ENCODE data around the gene SLC24A3. TPM values are rescaled to one million over a fixed set of nuclear protein-coding genes. Genes with fewer than 3 reads are reported as not detected.

SLC24A3 gene
- total and polyA plus RNA-seq, 2 of the 13 experiments (the other 11 are each of a cell fraction or from before 2014, with no cell fraction given), result not detected

DNA sequence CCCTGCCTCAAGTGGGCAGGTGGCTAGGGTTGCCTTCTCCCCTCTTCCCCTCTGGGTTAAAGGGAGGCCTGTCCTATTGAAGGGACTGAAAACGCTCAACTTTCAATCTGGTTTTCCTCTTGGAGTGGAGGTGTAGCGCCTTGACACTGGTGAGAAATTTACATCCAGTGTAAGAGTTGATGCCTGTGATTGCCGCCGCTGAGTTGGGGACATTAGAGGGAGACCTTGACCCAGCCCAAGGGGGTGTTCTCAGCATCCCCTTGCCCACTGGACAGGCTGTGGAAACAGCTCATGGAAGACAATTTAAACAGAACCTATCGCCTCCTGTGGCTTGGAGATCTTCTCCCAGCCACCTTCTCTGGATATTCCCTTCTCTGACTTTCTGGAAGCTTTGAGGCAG lies 61.6 kb downstream of the SLC24A3 start (continued):
- TF ChIP-seq, protein P1, sequence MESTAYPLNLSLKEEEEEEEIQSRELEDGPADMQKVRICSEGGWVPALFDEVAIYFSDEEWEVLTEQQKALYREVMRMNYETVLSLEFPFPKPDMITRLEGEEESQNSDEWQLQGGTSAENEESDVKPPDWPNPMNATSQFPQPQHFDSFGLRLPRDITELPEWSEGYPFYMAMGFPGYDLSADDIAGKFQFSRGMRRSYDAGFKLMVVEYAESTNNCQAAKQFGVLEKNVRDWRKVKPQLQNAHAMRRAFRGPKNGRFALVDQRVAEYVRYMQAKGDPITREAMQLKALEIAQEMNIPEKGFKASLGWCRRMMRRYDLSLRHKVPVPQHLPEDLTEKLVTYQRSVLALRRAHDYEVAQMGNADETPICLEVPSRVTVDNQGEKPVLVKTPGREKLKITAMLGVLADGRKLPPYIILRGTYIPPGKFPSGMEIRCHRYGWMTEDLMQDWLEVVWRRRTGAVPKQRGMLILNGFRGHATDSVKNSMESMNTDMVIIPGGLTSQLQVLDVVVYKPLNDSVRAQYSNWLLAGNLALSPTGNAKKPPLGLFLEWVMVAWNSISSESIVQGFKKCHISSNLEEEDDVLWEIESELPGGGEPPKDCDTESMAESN (CRISPR knock-in tag; conservative IDR thresholded peaks at IDR 0.05), result no peak
- no peak for TF ChIP-seq ZNF446 (CRISPR knock-in tag; IDR thresholded peaks at IDR 0.05)
- no peak for TF ChIP-seq NR2F2 (IDR thresholded peaks at IDR 0.05; ENCODE audit: borderline replicate concordance, low read depth)
- TF ChIP-seq, protein P2, sequence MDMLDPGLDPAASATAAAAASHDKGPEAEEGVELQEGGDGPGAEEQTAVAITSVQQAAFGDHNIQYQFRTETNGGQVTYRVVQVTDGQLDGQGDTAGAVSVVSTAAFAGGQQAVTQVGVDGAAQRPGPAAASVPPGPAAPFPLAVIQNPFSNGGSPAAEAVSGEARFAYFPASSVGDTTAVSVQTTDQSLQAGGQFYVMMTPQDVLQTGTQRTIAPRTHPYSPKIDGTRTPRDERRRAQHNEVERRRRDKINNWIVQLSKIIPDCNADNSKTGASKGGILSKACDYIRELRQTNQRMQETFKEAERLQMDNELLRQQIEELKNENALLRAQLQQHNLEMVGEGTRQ (IDR thresholded peaks at IDR 0.05; ENCODE audit: low read depth, low read length), result no peak
- TF ChIP-seq, protein P2 (CRISPR knock-in tag; IDR thresholded peaks at IDR 0.05; ENCODE audit: borderline replicate concordance), result no peak
- TF ChIP-seq, protein P3, sequence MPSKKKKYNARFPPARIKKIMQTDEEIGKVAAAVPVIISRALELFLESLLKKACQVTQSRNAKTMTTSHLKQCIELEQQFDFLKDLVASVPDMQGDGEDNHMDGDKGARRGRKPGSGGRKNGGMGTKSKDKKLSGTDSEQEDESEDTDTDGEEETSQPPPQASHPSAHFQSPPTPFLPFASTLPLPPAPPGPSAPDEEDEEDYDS (CRISPR knock-in tag; IDR thresholded peaks at IDR 0.05), result no peak
- TF ChIP-seq ZNF737 (CRISPR knock-in tag; IDR thresholded peaks at IDR 0.05; ENCODE audit: borderline replicate concordance), result no peak
- no peak for TF ChIP-seq MXI1 (IDR thresholded peaks at IDR 0.05; ENCODE audit: borderline replicate concordance, low read depth, low read length)
- no peak for TF ChIP-seq HNRNPLL (IDR thresholded peaks at IDR 0.05; ENCODE audit: low read depth, low read length, poor library complexity, severe bottlenecking)
- no peak for TF ChIP-seq ZNF678 (CRISPR knock-in tag; IDR thresholded peaks at IDR 0.05)
- no peak for TF ChIP-seq ZBTB38 (CRISPR knock-in tag; IDR thresholded peaks at IDR 0.05)
- TF ChIP-seq, protein P4, sequence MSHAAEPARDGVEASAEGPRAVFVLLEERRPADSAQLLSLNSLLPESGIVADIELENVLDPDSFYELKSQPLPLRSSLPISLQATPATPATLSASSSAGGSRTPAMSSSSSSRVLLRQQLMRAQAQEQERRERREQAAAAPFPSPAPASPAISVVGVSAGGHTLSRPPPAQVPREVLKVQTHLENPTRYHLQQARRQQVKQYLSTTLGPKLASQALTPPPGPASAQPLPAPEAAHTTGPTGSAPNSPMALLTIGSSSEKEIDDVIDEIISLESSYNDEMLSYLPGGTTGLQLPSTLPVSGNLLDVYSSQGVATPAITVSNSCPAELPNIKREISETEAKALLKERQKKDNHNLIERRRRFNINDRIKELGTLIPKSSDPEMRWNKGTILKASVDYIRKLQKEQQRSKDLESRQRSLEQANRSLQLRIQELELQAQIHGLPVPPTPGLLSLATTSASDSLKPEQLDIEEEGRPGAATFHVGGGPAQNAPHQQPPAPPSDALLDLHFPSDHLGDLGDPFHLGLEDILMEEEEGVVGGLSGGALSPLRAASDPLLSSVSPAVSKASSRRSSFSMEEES (CRISPR knock-in tag; IDR thresholded peaks at IDR 0.05), result no peak
